ENCODE results near the gene EFNA1. TPM values are rescaled to one million over a fixed set of nuclear protein-coding genes. Genes with fewer than 3 reads are reported as not detected.

The EFNA1 gene
- total and polyA plus RNA-seq, 2 experiments from 2014 or later: 3.2 to 5.1 TPM

DNA sequence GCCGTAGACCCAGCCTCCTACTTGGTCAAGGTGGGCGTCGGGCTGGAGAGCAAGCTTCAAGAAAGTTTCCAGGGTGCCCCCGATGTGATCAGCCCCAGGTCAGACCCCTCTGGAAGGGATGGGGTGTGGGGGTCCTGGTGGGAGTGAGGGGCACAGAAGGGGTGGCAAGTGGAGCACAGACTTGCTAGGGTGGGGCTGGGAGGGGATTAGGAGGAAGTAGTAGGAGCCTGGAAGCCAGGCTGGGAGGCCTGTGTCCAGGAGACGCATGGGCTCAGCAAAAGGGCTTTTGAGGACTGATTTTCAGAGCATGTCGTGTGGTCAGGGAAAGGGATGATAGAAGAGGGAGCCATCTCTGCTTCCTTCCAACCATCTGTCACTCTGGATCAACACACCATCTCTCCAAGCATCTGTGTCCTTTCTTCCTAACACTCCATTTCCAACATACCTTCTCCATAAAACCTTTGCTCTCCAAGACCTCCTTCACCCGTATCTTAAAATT lies 54.4 kb downstream of the EFNA1 start:
- Histone ChIP-seq H3K36me3 (ENCODE audit: insufficient read depth) (peaks cover 17% of the 10 kb centered on the region; the same call in 1 of the 2 replicates), H3K9me2 (ENCODE audit: insufficient read depth) (no peaks in the 10 kb centered on the region), H3F3A (replicated peaks; ENCODE audit: low read depth) (no peaks in the 10 kb centered on the region), H3K27ac (ENCODE audit: low read depth) (no peak overlapping the region), H2AFZ (no peak overlapping the region), H3K79me2 (replicated peaks; ENCODE audit: insufficient read depth) (no peaks in the 10 kb centered on the region), H3K4me2 (no peak overlapping the region), H3K27me3 (ENCODE audit: insufficient read depth) (no peaks in the 10 kb centered on the region), H3K4me1 (ENCODE audit: insufficient read depth) (peaks cover 17% of the 10 kb centered on the region; the same call in 1 of the 2 replicates), H3K4me3 (no peak overlapping the region), H4K20me1 (replicated peaks; ENCODE audit: insufficient read depth) (no peaks in the 10 kb centered on the region)
- Mint-ChIP-seq H3K4me3 (no peak overlapping the region), H3K4me1 (peaks cover 19% of the 10 kb centered on the region), H3K36me3 (ENCODE audit: low read depth) (peaks cover 48% of the 10 kb centered on the region), H3K9me3 (no peaks in the 10 kb centered on the region), H3K27ac (no peak overlapping the region), H3K27me3 (ENCODE audit: insufficient read depth, low read depth, poor library complexity) (peaks cover 12% of the 10 kb centered on the region)
- DNase-seq (ENCODE audit: low spot score) (no peak), ATAC-seq (no peak)
- TF ChIP-seq, protein P1, sequence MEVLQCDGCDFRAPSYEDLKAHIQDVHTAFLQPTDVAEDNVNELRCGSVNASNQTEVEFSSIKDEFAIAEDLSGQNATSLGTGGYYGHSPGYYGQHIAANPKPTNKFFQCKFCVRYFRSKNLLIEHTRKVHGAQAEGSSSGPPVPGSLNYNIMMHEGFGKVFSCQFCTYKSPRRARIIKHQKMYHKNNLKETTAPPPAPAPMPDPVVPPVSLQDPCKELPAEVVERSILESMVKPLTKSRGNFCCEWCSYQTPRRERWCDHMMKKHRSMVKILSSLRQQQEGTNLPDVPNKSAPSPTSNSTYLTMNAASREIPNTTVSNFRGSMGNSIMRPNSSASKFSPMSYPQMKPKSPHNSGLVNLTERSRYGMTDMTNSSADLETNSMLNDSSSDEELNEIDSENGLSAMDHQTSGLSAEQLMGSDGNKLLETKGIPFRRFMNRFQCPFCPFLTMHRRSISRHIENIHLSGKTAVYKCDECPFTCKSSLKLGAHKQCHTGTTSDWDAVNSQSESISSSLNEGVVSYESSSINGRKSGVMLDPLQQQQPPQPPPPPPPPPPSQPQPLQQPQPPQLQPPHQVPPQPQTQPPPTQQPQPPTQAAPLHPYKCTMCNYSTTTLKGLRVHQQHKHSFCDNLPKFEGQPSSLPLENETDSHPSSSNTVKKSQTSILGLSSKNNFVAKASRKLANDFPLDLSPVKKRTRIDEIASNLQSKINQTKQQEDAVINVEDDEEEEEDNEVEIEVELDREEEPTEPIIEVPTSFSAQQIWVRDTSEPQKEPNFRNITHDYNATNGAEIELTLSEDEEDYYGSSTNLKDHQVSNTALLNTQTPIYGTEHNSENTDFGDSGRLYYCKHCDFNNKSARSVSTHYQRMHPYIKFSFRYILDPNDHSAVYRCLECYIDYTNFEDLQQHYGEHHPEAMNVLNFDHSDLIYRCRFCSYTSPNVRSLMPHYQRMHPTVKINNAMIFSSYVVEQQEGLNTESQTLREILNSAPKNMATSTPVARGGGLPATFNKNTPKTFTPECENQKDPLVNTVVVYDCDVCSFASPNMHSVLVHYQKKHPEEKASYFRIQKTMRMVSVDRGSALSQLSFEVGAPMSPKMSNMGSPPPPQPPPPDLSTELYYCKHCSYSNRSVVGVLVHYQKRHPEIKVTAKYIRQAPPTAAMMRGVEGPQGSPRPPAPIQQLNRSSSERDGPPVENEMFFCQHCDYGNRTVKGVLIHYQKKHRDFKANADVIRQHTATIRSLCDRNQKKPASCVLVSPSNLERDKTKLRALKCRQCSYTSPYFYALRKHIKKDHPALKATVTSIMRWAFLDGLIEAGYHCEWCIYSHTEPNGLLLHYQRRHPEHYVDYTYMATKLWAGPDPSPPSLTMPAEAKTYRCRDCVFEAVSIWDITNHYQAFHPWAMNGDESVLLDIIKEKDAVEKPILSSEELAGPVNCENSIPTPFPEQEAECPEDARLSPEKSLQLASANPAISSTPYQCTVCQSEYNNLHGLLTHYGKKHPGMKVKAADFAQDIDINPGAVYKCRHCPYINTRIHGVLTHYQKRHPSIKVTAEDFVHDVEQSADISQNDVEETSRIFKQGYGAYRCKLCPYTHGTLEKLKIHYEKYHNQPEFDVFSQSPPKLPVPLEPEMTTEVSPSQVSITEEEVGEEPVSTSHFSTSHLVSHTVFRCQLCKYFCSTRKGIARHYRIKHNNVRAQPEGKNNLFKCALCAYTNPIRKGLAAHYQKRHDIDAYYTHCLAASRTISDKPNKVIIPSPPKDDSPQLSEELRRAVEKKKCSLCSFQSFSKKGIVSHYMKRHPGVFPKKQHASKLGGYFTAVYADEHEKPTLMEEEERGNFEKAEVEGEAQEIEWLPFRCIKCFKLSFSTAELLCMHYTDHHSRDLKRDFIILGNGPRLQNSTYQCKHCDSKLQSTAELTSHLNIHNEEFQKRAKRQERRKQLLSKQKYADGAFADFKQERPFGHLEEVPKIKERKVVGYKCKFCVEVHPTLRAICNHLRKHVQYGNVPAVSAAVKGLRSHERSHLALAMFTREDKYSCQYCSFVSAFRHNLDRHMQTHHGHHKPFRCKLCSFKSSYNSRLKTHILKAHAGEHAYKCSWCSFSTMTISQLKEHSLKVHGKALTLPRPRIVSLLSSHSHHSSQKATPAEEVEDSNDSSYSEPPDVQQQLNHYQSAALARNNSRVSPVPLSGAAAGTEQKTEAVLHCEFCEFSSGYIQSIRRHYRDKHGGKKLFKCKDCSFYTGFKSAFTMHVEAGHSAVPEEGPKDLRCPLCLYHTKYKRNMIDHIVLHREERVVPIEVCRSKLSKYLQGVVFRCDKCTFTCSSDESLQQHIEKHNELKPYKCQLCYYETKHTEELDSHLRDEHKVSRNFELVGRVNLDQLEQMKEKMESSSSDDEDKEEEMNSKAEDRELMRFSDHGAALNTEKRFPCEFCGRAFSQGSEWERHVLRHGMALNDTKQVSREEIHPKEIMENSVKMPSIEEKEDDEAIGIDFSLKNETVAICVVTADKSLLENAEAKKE (CRISPR knock-in tag; IDR thresholded peaks at IDR 0.05): no peak
- TF ChIP-seq EZH2phosphoT487 (IDR thresholded peaks at IDR 0.05; ENCODE audit: unreplicated experiment) (no peak), ZNF114 (CRISPR knock-in tag; IDR thresholded peaks at IDR 0.05) (no peak), CREB1 (CRISPR knock-in tag; IDR thresholded peaks at IDR 0.05; ENCODE audit: low read depth) (no peak), STAT1 (IDR thresholded peaks at IDR 0.05; ENCODE audit: unreplicated experiment) (no peak), JUNB (IDR thresholded peaks at IDR 0.05; ENCODE audit: unreplicated experiment) (no peak), ZNF331 (CRISPR knock-in tag; IDR thresholded peaks at IDR 0.05; ENCODE audit: low read depth) (no peak), EZH2 (IDR thresholded peaks at IDR 0.05; ENCODE audit: low read depth, unreplicated experiment) (no peak), NANOG (IDR thresholded peaks at IDR 0.05; ENCODE audit: borderline replicate concordance) (no peak), POLR2AphosphoS5 (IDR thresholded peaks at IDR 0.05; ENCODE audit: low read depth) (no peak)
- TF ChIP-seq, protein P2, sequence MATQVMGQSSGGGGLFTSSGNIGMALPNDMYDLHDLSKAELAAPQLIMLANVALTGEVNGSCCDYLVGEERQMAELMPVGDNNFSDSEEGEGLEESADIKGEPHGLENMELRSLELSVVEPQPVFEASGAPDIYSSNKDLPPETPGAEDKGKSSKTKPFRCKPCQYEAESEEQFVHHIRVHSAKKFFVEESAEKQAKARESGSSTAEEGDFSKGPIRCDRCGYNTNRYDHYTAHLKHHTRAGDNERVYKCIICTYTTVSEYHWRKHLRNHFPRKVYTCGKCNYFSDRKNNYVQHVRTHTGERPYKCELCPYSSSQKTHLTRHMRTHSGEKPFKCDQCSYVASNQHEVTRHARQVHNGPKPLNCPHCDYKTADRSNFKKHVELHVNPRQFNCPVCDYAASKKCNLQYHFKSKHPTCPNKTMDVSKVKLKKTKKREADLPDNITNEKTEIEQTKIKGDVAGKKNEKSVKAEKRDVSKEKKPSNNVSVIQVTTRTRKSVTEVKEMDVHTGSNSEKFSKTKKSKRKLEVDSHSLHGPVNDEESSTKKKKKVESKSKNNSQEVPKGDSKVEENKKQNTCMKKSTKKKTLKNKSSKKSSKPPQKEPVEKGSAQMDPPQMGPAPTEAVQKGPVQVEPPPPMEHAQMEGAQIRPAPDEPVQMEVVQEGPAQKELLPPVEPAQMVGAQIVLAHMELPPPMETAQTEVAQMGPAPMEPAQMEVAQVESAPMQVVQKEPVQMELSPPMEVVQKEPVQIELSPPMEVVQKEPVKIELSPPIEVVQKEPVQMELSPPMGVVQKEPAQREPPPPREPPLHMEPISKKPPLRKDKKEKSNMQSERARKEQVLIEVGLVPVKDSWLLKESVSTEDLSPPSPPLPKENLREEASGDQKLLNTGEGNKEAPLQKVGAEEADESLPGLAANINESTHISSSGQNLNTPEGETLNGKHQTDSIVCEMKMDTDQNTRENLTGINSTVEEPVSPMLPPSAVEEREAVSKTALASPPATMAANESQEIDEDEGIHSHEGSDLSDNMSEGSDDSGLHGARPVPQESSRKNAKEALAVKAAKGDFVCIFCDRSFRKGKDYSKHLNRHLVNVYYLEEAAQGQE (IDR thresholded peaks at IDR 0.05; ENCODE audit: unreplicated experiment): no peak
- TF ChIP-seq, protein P3, sequence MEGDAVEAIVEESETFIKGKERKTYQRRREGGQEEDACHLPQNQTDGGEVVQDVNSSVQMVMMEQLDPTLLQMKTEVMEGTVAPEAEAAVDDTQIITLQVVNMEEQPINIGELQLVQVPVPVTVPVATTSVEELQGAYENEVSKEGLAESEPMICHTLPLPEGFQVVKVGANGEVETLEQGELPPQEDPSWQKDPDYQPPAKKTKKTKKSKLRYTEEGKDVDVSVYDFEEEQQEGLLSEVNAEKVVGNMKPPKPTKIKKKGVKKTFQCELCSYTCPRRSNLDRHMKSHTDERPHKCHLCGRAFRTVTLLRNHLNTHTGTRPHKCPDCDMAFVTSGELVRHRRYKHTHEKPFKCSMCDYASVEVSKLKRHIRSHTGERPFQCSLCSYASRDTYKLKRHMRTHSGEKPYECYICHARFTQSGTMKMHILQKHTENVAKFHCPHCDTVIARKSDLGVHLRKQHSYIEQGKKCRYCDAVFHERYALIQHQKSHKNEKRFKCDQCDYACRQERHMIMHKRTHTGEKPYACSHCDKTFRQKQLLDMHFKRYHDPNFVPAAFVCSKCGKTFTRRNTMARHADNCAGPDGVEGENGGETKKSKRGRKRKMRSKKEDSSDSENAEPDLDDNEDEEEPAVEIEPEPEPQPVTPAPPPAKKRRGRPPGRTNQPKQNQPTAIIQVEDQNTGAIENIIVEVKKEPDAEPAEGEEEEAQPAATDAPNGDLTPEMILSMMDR (conservative IDR thresholded peaks at IDR 0.05; ENCODE audit: low read depth in 2 of 2): no peak
- TF ChIP-seq, protein P4, sequence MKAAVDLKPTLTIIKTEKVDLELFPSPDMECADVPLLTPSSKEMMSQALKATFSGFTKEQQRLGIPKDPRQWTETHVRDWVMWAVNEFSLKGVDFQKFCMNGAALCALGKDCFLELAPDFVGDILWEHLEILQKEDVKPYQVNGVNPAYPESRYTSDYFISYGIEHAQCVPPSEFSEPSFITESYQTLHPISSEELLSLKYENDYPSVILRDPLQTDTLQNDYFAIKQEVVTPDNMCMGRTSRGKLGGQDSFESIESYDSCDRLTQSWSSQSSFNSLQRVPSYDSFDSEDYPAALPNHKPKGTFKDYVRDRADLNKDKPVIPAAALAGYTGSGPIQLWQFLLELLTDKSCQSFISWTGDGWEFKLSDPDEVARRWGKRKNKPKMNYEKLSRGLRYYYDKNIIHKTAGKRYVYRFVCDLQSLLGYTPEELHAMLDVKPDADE (IDR thresholded peaks at IDR 0.05): no peak

All from GM23338 (cell line).